Right renal cortex interstitium (tissue), 3 donors: ENCODE results near the gene PPP1R3E. TPM values are rescaled to one million over a fixed set of nuclear protein-coding genes. Genes with fewer than 3 reads are reported as not detected.

Experiments
- DNase-seq, 3 donors: peaks; one replicate each; pipeline ENCODE4 v3.0.0-alpha.2; 2013; ENCODE audit warnings: low read depth in 3 of 3, low spot score in 2 of 3
- polyA plus RNA-seq, 3 donors: library from polyadenylated mRNA; unstranded; fragments of 120-200 nt; gene quantifications; one replicate each; pipeline ENCODE4 v1.2.1, GENCODE V29; 2013; ENCODE audit not compliant: insufficient read length in 3 of 3

Gene PPP1R3E
- polyA plus RNA-seq, 3 donors = 19.1 to 23.4 (median 19.3) TPM

GRCh38 chr14:23322568-23323517, 20.2 kb upstream of the PPP1R3E start:
- DNase-seq = no peak

DNA sequence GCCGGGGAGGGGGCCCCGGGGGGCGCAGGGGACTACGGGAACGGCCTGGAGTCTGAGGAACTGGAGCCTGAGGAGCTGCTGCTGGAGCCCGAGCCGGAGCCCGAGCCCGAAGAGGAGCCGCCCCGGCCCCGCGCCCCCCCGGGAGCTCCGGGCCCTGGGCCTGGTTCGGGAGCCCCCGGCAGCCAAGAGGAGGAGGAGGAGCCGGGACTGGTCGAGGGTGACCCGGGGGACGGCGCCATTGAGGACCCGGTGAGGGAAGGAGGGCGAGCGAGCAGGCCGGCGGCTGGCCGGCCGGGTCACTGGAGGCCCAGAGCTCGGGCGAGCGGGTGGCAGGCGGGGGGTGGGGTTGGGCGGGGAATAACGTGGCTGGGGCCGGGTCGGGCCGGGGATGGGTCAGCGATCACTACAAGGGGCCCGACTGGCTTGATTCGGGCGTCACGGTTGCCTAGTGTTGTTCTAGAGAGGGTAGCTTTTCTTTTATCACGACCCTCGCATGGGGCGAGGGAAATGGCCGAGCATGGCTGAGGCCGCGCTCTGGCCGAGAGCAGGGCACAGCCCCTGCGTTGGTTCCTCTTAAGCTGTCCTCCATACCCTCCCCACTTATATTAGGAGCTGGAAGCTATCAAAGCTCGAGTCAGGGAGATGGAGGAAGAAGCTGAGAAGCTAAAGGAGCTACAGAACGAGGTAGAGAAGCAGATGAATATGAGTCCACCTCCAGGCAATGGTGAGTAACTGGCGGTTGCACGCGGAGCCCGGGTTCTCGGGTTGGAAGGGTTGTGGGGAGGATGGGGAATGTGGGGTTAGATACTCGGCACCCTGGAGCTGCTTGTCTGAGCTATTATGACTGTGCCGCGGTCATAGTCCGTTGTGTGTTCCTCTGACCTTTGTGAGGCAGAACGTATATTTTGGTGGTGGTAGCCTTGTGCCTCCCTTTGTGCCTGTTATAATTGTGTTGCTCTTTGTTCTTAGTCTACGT, 19.2 kb upstream of the PPP1R3E start:
- DNase-seq = no peak

GRCh38 chr14:23320584-23321571, 18.2 kb upstream of the PPP1R3E start, which contains the start of gene PABPN1:
Gene PABPN1 (plus strand): TSS chr14:23321457. CDS start chr14:23321470, 13 bp downstream.
- peak; percentile 100 for DNase-seq

DNA sequence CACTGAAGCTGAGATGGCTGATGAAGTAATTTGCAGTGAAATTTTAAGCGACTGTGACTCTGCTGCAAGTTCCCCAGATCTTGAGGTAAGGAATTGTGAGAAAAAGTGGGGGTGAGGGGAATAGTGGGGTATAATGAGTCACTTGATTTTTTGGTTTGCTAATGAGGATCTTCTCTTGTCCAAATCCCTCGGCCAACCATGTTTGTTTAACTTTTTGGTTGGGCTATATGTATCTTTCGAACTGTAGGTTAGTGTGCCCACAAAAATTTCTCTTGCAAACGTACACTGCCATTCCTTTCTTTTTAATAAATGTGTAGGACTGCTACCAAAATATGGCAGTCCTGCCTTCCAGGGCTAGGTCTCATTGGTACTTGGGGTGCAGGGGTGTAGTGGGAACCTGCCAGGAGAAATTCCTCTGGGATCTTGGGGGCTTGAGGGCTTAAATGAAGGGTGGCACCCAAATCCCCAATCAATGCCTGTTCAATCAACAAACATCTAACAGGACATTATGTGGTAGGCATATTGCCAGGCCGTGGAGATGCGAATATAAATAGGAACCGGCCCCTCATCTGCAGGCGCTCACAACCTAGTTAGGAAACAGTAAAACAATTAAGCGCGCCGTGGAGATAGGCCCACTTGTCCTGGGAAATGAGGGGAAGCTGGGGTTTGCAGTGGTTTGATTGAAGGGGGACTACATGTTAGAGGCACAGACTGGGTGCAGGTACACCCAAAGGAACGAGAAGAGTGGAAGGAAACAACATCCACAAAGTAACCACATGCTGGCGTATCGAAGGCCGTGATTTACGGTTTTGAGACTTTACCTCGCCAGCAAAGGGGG, 17.3 kb upstream of the PPP1R3E start:
- DNase-seq = no peak

- no peak for DNase-seq
Observed at GRCh38 chr14:23316300-23316699, 13.6 kb upstream of the PPP1R3E start.

- no peak for DNase-seq
Observed at GRCh38 chr14:23310546-23310945, 7.9 kb upstream of the PPP1R3E start.

DNA sequence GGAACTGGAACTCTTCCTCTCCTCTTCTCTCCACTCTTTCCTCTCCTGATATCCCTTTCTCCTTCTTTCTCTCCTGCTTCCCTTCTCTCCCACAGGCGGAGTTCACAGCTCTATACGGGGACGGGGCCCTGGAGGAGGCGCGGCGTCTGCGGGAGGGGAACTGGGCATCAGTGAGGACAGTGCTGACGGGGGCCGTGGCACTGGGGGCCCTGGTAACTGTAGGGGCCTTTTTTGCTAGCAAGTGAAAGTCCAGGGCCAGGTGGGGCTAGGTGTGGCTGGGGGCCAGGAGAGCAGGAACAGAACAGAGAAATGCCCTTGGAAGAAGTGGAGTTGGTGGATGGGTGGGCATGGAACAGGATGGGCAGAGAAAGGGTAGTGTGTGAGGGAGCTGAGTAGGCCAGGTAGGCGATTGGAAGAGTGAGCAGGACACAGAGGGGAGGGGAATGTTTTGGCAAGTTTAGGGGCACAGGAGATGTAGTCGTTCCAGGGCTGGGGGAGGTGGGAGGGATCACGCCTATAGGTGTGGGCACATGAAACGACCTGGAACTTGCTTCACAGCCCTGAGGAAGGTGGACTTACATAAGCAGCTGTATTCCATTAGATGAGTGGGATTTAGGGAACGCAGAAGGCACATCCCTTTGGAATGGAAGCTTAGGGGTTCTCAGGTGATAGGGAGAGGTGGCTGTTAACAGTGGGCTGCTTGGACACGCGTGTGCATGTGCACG, 6.2 kb upstream of the PPP1R3E start:
- no peak for DNase-seq

DNA sequence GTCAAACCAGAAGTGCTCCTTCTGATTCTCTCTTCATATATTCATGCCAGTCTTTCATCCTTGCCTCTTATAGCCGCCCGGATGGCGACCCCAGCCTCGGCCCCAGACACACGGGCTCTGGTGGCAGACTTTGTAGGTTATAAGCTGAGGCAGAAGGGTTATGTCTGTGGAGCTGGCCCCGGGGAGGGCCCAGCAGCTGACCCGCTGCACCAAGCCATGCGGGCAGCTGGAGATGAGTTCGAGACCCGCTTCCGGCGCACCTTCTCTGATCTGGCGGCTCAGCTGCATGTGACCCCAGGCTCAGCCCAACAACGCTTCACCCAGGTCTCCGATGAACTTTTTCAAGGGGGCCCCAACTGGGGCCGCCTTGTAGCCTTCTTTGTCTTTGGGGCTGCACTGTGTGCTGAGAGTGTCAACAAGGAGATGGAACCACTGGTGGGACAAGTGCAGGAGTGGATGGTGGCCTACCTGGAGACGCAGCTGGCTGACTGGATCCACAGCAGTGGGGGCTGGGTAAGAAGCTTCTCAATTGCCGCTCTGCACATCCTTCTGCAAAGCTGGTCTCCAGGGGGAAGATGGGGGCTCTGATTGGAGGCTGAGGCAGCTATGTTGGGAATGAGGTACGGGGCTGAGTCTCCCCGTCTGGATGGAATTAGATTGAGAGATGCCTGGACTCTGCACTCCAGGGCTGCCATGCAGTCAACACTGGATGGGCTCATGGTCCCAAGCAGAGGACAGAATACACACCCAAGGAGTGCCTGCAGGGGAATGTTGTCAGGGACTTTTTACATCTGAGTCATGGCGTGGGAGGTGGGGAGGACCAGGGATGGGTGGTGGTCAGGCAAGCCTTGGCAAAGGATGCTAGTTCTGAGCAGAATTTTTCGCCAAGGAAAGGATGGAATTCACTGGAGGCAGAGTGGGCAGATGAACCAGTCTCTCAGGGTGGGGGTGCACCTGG, 5.3 kb upstream of the PPP1R3E start:
- DNase-seq = no peak

DNA sequence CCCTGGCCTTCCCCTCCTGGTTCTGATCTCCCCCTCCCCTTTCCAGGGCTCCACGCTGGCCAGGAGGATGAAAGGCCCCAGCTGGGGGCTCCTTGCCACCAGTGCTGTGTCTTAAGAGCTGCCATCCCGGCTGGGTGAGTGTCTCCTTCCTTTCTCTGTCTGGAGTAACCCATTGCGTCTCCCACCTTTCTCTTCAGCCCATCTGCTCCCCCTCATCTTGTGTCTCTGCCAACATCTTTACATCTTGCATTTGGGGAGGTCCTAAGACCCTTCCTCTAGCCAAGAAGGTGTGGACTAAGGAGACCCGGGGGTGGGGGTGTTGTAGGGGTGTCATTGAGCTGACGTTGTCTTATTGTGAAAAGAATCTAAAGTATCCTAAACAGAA, 4.5 kb upstream of the PPP1R3E start:
- DNase-seq = no peak

GRCh38 chr14:23306412-23307145, 3.9 kb upstream of the PPP1R3E start, which contains the start of gene BCL2L2:
Gene BCL2L2 (plus strand): TSS chr14:23306833. CDS start chr14:23307768, 935 bp downstream.
- DNase-seq = peak in 2 of 3 donors; percentile 83 to 88

DNA sequence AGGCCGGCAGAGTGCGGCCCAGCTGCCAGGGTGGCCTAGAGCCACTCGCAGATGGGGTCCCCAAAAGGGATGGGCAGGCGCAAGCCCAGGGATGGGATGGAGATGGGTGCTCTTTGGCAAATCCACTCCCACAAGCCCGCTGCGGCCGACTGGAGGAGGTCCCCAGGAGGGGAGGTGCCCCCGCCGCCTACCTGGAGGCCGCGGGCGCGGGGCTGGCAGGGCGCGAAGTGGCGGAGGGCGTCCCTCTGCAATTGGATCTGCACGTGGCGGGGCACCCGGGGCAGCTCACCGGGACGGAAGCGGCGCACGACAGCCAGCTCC, 730 bp downstream of the PPP1R3E start:
- no peak for DNase-seq

- DNase-seq = peak; percentile 92 to 98 (median 96)
Observed at GRCh38 chr14:23301288-23301968, 1.2 kb downstream of the PPP1R3E start.

GRCh38 chr14:23300687-23301223, 1.9 kb downstream of the PPP1R3E start:
- no peak for DNase-seq

DNA sequence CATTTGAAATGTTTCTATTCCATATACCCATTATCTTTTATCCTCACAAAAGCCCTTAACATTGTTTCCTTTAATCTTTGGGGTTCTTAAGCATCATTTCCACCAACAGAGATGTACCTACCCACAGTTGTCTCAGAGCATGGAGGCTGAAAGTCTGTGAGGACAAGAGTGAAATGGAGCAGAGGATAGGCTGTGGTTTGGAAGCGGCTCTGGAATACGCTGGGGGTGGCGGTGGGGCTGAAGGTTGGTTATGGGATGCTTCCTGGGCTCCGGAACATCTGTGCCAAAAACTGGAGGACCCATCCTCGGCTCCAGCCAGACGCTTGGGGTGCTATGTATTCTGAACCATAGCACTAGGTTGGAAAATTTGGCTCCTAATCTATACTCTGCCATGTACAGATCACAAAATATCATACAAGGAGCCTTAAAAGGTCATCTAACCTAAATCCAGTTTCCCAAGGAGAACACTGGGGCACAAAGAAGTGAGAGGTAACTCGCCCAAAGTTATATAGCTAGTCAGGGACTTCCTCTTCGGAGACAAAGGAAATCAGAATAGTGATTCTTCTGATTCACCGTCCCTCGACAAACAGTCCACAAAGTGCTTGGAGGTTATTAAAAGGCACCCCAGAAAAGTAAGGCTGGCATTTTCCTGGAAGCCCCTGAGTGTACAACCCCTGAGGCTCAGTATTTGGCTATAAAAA, 2.5 kb downstream of the PPP1R3E start:
- no peak for DNase-seq
